Esophagus (tissue), 2 donors: Measurements from ENCODE around the gene GSPT1. TPM values are rescaled to one million over a fixed set of nuclear protein-coding genes. Genes with fewer than 3 reads are reported as not detected.

Experiments used
- H3K27ac ChIP-seq, 2 donors: one replicate each; pipeline ENCODE4 v1.5.1; 2013; ENCODE audit warnings: low read depth in 2 of 2, mild to moderate bottlenecking in 2 of 2, inconsistent platforms in 1 of 2, low read length in 1 of 2, moderate library complexity in 1 of 2
- H3K27me3 ChIP-seq, 2 donors: one replicate each; pipeline ENCODE4 v1.6.1; 2013; ENCODE audit warnings: low read length in 2 of 2, control low read depth in 1 of 2, mild to moderate bottlenecking in 1 of 2; ENCODE audit not compliant: insufficient read depth in 2 of 2, control insufficient read depth in 1 of 2
- H3K36me3 ChIP-seq, 2 donors: one replicate each; pipeline ENCODE4 v1.6.1; 2013; ENCODE audit warnings: low read length in 1 of 2; ENCODE audit not compliant: control insufficient read depth in 2 of 2, insufficient read depth in 2 of 2
- H3K4me1 ChIP-seq, 2 donors: one replicate each; pipeline ENCODE4 v1.6.1; 2013; ENCODE audit warnings: low read length in 1 of 2; ENCODE audit not compliant: control insufficient read depth in 2 of 2, insufficient read depth in 2 of 2
- H3K4me3 ChIP-seq, 2 donors: one replicate each; pipeline ENCODE4 v1.5.1; 2013; ENCODE audit warnings: low read length in 2 of 2, mild to moderate bottlenecking in 2 of 2, low read depth in 1 of 2, moderate library complexity in 1 of 2
- H3K9me3 ChIP-seq, 2 donors: one replicate each; pipeline ENCODE4 v1.6.1; 2013; ENCODE audit warnings: mild to moderate bottlenecking in 2 of 2, low read depth in 1 of 2, low read length in 1 of 2, moderate library complexity in 1 of 2; ENCODE audit not compliant: control insufficient read depth in 2 of 2, insufficient read depth in 1 of 2
- WGBS, 2 donors: extraction: QIAGEN DNeasy Blood & Tissue Kit; methylation state at CpG; one replicate each; pipeline ENCODE4 v1.1.7; 2013; 5-methylcytosine and 5-hydroxymethylcytosine counted together
- polyA plus RNA-seq, 2 donors: library from polyadenylated mRNA; stranded (reverse); fragments of 200-250 nt; gene quantifications; one replicate each; pipeline ENCODE4 v1.2.3, GENCODE V29; 2013
- donor health status: healthy with polysubstance abuse.
- donor health status: Bipolar disorder and iron deficiency.

GSPT1 gene
- polyA plus RNA-seq, 2 donors, result 20.6 to 58.9 TPM

GRCh38 chr16:11914210-11915113, 1.3 kb downstream of the GSPT1 start:
- no peaks in the 10 kb centered on the region for H3K9me3 ChIP-seq
- no peaks in the 10 kb centered on the region for H3K27me3 ChIP-seq
- H3K36me3 ChIP-seq, result no peaks in the 10 kb centered on the region
- WGBS, 2 donors, result 1 to 2% methylated on average over 30 of the region's 30 CpGs
- peaks cover 0 to 2% of the 10 kb centered on the region in 2 donors for H3K4me1 ChIP-seq
- peak overlapping the region; percentile 86 to 97 for H3K27ac ChIP-seq
- peak overlapping the region; percentile 74 to 100 for H3K4me3 ChIP-seq

GRCh38 chr16:11913425-11914079, 2.2 kb downstream of the GSPT1 start:
- Histone ChIP-seq H3K4me1 (peaks cover 0 to 2% of the 10 kb centered on the region in 2 donors), H3K4me3 (peak overlapping the region; percentile 9 to 74), H3K36me3 (no peaks in the 10 kb centered on the region), H3K27ac (peak overlapping the region; percentile 10 to 68), H3K9me3 (no peaks in the 10 kb centered on the region), H3K27me3 (no peaks in the 10 kb centered on the region)
- 39 to 40% methylated on average over 12 of the region's 12 CpGs for WGBS, 2 donors

GRCh38 chr16:11909653-11910545, 5.9 kb downstream of the GSPT1 start:
- no peaks in the 10 kb centered on the region for H3K27me3 ChIP-seq
- H3K4me1 ChIP-seq, result peaks cover 0 to 2% of the 10 kb centered on the region in 2 donors
- H3K27ac ChIP-seq, result no peak overlapping the region
- 75% methylated on average over 18 of the region's 18 CpGs for WGBS, 2 donors
- no peaks in the 10 kb centered on the region for H3K36me3 ChIP-seq
- H3K4me3 ChIP-seq, result no peak overlapping the region
- no peaks in the 10 kb centered on the region for H3K9me3 ChIP-seq

- H3K27ac ChIP-seq, result no peak overlapping the region
- H3K36me3 ChIP-seq, result peaks cover 0 to 5% of the 10 kb centered on the region in 2 donors
- 92 to 93% methylated on average over 8 of the region's 8 CpGs for WGBS, 2 donors
- no peaks in the 10 kb centered on the region for H3K27me3 ChIP-seq
- H3K9me3 ChIP-seq, result no peaks in the 10 kb centered on the region
- peaks cover 2 to 4% of the 10 kb centered on the region in 2 donors for H3K4me1 ChIP-seq
- no peak overlapping the region for H3K4me3 ChIP-seq
These were observed 8.4 kb downstream of the GSPT1 start for GRCh38 chr16:11907160-11907970.

- WGBS, 2 donors, result 90 to 97% methylated on average over 6 of the region's 6 CpGs
- no peak overlapping the region for H3K4me3 ChIP-seq
- H3K27ac ChIP-seq, result no peak overlapping the region
- no peaks in the 10 kb centered on the region for H3K9me3 ChIP-seq
- H3K4me1 ChIP-seq, result peaks cover 0 to 4% of the 10 kb centered on the region in 2 donors
- H3K36me3 ChIP-seq, result peaks cover 0 to 5% of the 10 kb centered on the region in 2 donors
- no peaks in the 10 kb centered on the region for H3K27me3 ChIP-seq
These were observed 11.8 kb downstream of the GSPT1 start for GRCh38 chr16:11903906-11904305.

- WGBS, 2 donors, result 65 to 73% methylated on average over 3 of the region's 3 CpGs
- Histone ChIP-seq H3K27ac (no peak overlapping the region), H3K27me3 (no peaks in the 10 kb centered on the region), H3K36me3 (peaks cover 0 to 5% of the 10 kb centered on the region in 2 donors), H3K4me1 (peaks cover 2 to 4% of the 10 kb centered on the region in 2 donors), H3K9me3 (no peaks in the 10 kb centered on the region), H3K4me3 (no peak overlapping the region)
These were observed 14.7 kb downstream of the GSPT1 start for GRCh38 chr16:11901091-11901490.

GRCh38 chr16:11896486-11897176, 19.1 kb downstream of the GSPT1 start:
- whole genome bisulfite sequencing, 2 donors, result 74 to 75% methylated on average over 5 of the region's 5 CpGs
- peak overlapping the region in 1 of 2 donors; percentile 55 for H3K27ac ChIP-seq
- peaks cover 0 to 5% of the 10 kb centered on the region in 2 donors for H3K36me3 ChIP-seq
- H3K9me3 ChIP-seq, result no peaks in the 10 kb centered on the region
- H3K27me3 ChIP-seq, result no peaks in the 10 kb centered on the region
- H3K4me3 ChIP-seq, result no peak overlapping the region
- H3K4me1 ChIP-seq, result peaks cover 0 to 2% of the 10 kb centered on the region in 2 donors

- 96 to 98% methylated on average over 2 of the region's 2 CpGs for WGBS, 2 donors
- no peak overlapping the region for H3K27ac ChIP-seq
- peaks cover 0 to 8% of the 10 kb centered on the region in 2 donors for H3K36me3 ChIP-seq
- H3K9me3 ChIP-seq, result no peaks in the 10 kb centered on the region
- no peaks in the 10 kb centered on the region for H3K27me3 ChIP-seq
- H3K4me1 ChIP-seq, result peaks cover 0 to 2% of the 10 kb centered on the region in 2 donors
- H3K4me3 ChIP-seq, result no peak overlapping the region
These were observed 22.2 kb downstream of the GSPT1 start for GRCh38 chr16:11893571-11893970.
